ENCODE measurements around the gene PCGF6.

- TF ChIP-seq POLR2A (IDR thresholded peaks at IDR 0.05) (no peak), CTCF (IDR thresholded peaks at IDR 0.05) (no peak)
These were observed 44.8 kb upstream of the PCGF6 start for GRCh38 chr10:103395754-103396066.
